Heart left ventricle (tissue), 16 donors: ENCODE results near the gene RGMB. TPM values are rescaled to one million over a fixed set of nuclear protein-coding genes. Genes with fewer than 3 reads are reported as not detected.

Experiments
- ATAC-seq, 4 donors: fragments of 200-7000 bp; cut with Tn5 transposase; one replicate each; pipeline ENCODE4 v1.9.1; 2020 to 2022; ENCODE audit warnings: moderate library complexity in 4 of 4, mild to moderate bottlenecking in 3 of 4, moderate number of reproducible peaks in 1 of 4
- DNase-seq, 5 donors: peaks; one replicate each; pipeline ENCODE4 v3.0.0-alpha.2; 2020
- H3K27ac ChIP-seq, 12 donors: fragments of 200-600 bp; sonication (generic) in 4 of 12; one replicate each; pipeline versions ENCODE4 v1.5.0 to v1.8.0; 2016 to 2022; ENCODE audit warnings: mild to moderate bottlenecking in 2 of 12
- H3K27me3 ChIP-seq, 9 donors: fragments of 200-600 bp; sonication (generic) in 2 of 9; one replicate each; pipeline versions ENCODE4 v1.5.1 to v1.8.0; 2016 to 2022; ENCODE audit warnings: mild to moderate bottlenecking in 3 of 9
- H3K36me3 ChIP-seq, 9 donors: fragments of 200-600 bp; sonication (generic) in 2 of 9; one replicate each; pipeline versions ENCODE4 v1.5.0 to v1.8.0; 2018 to 2022; ENCODE audit warnings: mild to moderate bottlenecking in 2 of 9
- H3K4me1 ChIP-seq, 12 donors: fragments of 200-600 bp; sonication (generic) in 4 of 12; one replicate each; pipeline versions ENCODE4 v1.5.0 to v1.8.0; 2016 to 2022; ENCODE audit warnings: mild to moderate bottlenecking in 3 of 12
- H3K4me3 ChIP-seq, 12 donors: fragments of 200-600 bp; sonication (generic) in 4 of 12; one replicate each; pipeline versions ENCODE4 v1.5.0 to v1.8.0; 2017 to 2022; ENCODE audit warnings: mild to moderate bottlenecking in 9 of 12, moderate library complexity in 4 of 12
- H3K9me3 ChIP-seq, 12 donors: fragments of 200-600 bp; sonication (generic) in 4 of 12; one replicate each; pipeline versions ENCODE4 v1.5.0 to v1.8.0; 2016 to 2022; ENCODE audit warnings: mild to moderate bottlenecking in 1 of 12
- CTCF ChIP-seq, 12 donors: fragments of 200-600 bp; sonication (generic) in 4 of 12; IDR thresholded peaks; one replicate each; pipeline versions ENCODE4 v1.5.0 to v1.8.0; 2018 to 2022; ENCODE audit warnings: antibody characterized with exemption in 12 of 12, mild to moderate bottlenecking in 5 of 12
- POLR2A ChIP-seq, 2 donors: fragments of 450-650 bp; IDR thresholded peaks; one replicate each; pipeline ENCODE4 v1.6.1; 2017; ENCODE audit warnings: antibody characterized with exemption in 2 of 2, mild to moderate bottlenecking in 2 of 2, moderate library complexity in 2 of 2
- WGBS, 4 donors: extraction: QIAGEN DNeasy Blood & Tissue Kit in 2 of 4; methylation state at CpG; one replicate each; pipeline versions ENCODE4 v1.1.5 to v1.1.7; 2013 to 2018; 5-methylcytosine and 5-hydroxymethylcytosine counted together
- intact Hi-C, 10 donors: fragments of 100-400 bp; cut with DNase I; formaldehyde crosslinking; loops; one replicate each; pipeline versions ENCODE4 v1.11.1 to v1.14.2; 2022
- polyA plus RNA-seq, 2 donors: library from polyadenylated mRNA; stranded (reverse); fragments of 200-250 nt; gene quantifications; one replicate each; pipeline ENCODE4 v1.2.3, GENCODE V29; 2013
- total RNA-seq, 9 donors: library from RNA; depleted of rRNA in 2 of 9; stranded (reverse); fragments of >200 nt in 2 of 9; fragmentation: NEBNext Ultra II Directional in 3 of 9; extraction: Animal tissue kit (Norgen Biotek cat#: 25700) in 3 of 9; gene quantifications; one replicate each; pipeline versions ENCODE4 v1.1.0 to v1.2.4, GENCODE V29; 2016 to 2023
- donor health status: ischemic (EF 13 %, LVEDD 7.1; RV severe dilation, severe dysfunction).
- donor health status: healthy with polysubstance abuse.
- donor health status: DM: no; HTN: yes; CAD: no.
- donor health status: DM: no; HTN: no; CAD: no.
- donor health status: ischemic (EF 25% LVEDD 6.9; RV normal size, moderate dysfunction).
- donor health status: ischemic (EF 25% LVEDD 5.7; RV mildly dilated, moderate dysfunction).
- donor health status: healthy.
- donor health status: DM: yes; HTN: yes; CAD: no.
- donor health status: ischemic (EF 35%, LVEDD 5.7; RV mildly dilated, moderate dysfunction).
- donor health status: nonischemic (EF 11% LVEDD 7.7; RV severe dilation, severe dysfunction).
- donor health status: DM: yes; HTN: yes; CAD: no.
- donor health status: PGD.
- donor health status: ischemic (EF 29% LVEDD 5.4; RV normal size, mild dysfunction).
- donor health status: nonischemic (EF 23%, LVEDD 6.1; RV moderate dilation, normal function).

Gene RGMB
- total and polyA plus RNA-seq, 11 donors = 2.0 to 42.2 (median 16.1) TPM

- no peaks in the 10 kb centered on the region for H3K9me3 ChIP-seq
These were observed 849 bp upstream of the RGMB start for GRCh38 chr5:98772415-98773213.

GRCh38 chr5:98773214-98773463, 324 bp upstream of the RGMB start:
- TF ChIP-seq POLR2A (IDR thresholded peaks at IDR 0.05) (no peak), CTCF (IDR thresholded peaks at IDR 0.05) (no peak)
- ATAC-seq = no peak
- peaks cover 0 to 61% (median 0%) of the 10 kb centered on the region in 9 donors for H3K27me3 ChIP-seq
- H3K36me3 ChIP-seq = no peaks in the 10 kb centered on the region
- H3K4me1 ChIP-seq = peaks cover 3 to 76% (median 32%) of the 10 kb centered on the region in 12 donors
- DNase-seq = no peak
- peak overlapping the region; percentile 80 to 94 (median 88) for H3K4me3 ChIP-seq
- intact Hi-C loops = loop anchor here in 5 of 10 donors (5.0 to 10.0 kb wide), 6 partner anchors 154 to 1591 kb away; partner anchors contain the start of genes CHD1 (in 1 of the 5) and RIOK2 (in 1 of the 5)
- H3K27ac ChIP-seq = peak overlapping the region; percentile 40 to 97 (median 90)
- no peaks in the 10 kb centered on the region for H3K9me3 ChIP-seq
- WGBS, 4 donors = 0 to 1% (median 0%) methylated on average over 16 of the region's 16 CpGs

More at GRCh38 chr5:98772415-98773213, 849 bp upstream of the RGMB start:
- H3K4me1 ChIP-seq = peaks cover 3 to 75% (median 32%) of the 10 kb centered on the region in 12 donors
- H3K36me3 ChIP-seq = no peaks in the 10 kb centered on the region
- peak overlapping the region; percentile 40 to 97 (median 90) for H3K27ac ChIP-seq
- peaks cover 0 to 61% (median 0%) of the 10 kb centered on the region in 9 donors for H3K27me3 ChIP-seq
- DNase-seq (peak; percentile 67 to 87 (median 82)), ATAC-seq (peak; percentile 49 to 65 (median 54))
- peak overlapping the region; percentile 80 to 94 (median 88) for H3K4me3 ChIP-seq
- intact Hi-C loops = loop anchor here in 5 of 10 donors (5.0 to 10.0 kb wide), 6 partner anchors 155 to 1590 kb away; partner anchors contain the start of genes CHD1 (in 1 of the 5) and RIOK2 (in 1 of the 5)
- WGBS, 4 donors = 5 to 9% (median 8%) methylated on average over 32 to 34 of the region's 34 CpGs
- TF ChIP-seq CTCF (IDR thresholded peaks at IDR 0.05) (no peak), POLR2A (IDR thresholded peaks at IDR 0.05) (no peak)

GRCh38 chr5:98774192-98775033, 950 bp downstream of the RGMB start:
- peaks cover 0 to under 1% (median 0%) of the 10 kb centered on the region in 9 donors for H3K36me3 ChIP-seq
- H3K9me3 ChIP-seq = no peaks in the 10 kb centered on the region
- DNase-seq (peak; percentile 50 to 77 (median 58)), ATAC-seq (peak in 3 of 4 donors; percentile 1 to 23 (median 10))
- peak overlapping the region; percentile 80 to 94 (median 88) for H3K4me3 ChIP-seq
- peaks cover 0 to 48% (median 0%) of the 10 kb centered on the region in 9 donors for H3K27me3 ChIP-seq
- intact Hi-C loops = loop anchor here in 5 of 10 donors (5.0 to 10.0 kb wide), 6 partner anchors 153 to 1592 kb away; partner anchors contain the start of genes RIOK2 (in 2 of the 5) and CHD1 (in 1 of the 5)
- peak overlapping the region; percentile 76 to 97 (median 90) for H3K27ac ChIP-seq
- TF ChIP-seq POLR2A (IDR thresholded peaks at IDR 0.05) (no peak), CTCF (IDR thresholded peaks at IDR 0.05) (peak in 3 of 12 donors; percentile 1 to 10 (median 2))
- peaks cover 3 to 75% (median 30%) of the 10 kb centered on the region in 12 donors for H3K4me1 ChIP-seq
- 0 to 1% (median 1%) methylated on average over 34 to 64 of the region's 64 CpGs for WGBS, 4 donors
